GM23338 (cell line): ENCODE data around the gene GPC6. TPM values are rescaled to one million over a fixed set of nuclear protein-coding genes. Genes with fewer than 3 reads are reported as not detected.

ENCODE experiments used
- ATAC-seq: fragments of 200-7000 bp; cut with Tn5 transposase; 3 replicates; pipeline ENCODE4 v1.9.1; 2020
- DNase-seq: peaks from one replicate; pipeline ENCODE4 v3.0.0-alpha.2; 2015; ENCODE audit warnings: low spot score
- H2AFZ ChIP-seq: fragments of 200-600 bp; sonication (generic); 2 replicates; pipeline ENCODE4 v1.8.0; 2016; ENCODE audit warnings: antibody characterized with exemption, mild to moderate bottlenecking, moderate library complexity
- H3F3A ChIP-seq: fragments of 200-600 bp; sonication (generic); replicated peaks from 2 replicates; pipeline ENCODE4 v1.8.0; 2017; ENCODE audit warnings: antibody characterized with exemption, mixed run types, low read depth
- H3K27ac ChIP-seq: fragments of 200-600 bp; sonication (generic); 2 replicates; pipeline ENCODE4 v1.6.1; 2016; ENCODE audit warnings: low read depth
- H3K27me3 ChIP-seq: fragments of 200-600 bp; sonication (generic); 2 replicates; pipeline ENCODE4 v1.8.0; 2016; ENCODE audit warnings: mild to moderate bottlenecking, mixed run types, moderate library complexity; ENCODE audit not compliant: insufficient read depth
- H3K36me3 ChIP-seq: fragments of 200-600 bp; sonication (generic); 2 replicates; pipeline ENCODE4 v1.8.0; 2016; ENCODE audit warnings: mild to moderate bottlenecking; ENCODE audit not compliant: insufficient read depth
- H3K4me1 ChIP-seq: fragments of 200-600 bp; sonication (generic); 2 replicates; pipeline ENCODE4 v1.8.0; 2016; ENCODE audit warnings: mild to moderate bottlenecking, moderate library complexity; ENCODE audit not compliant: insufficient read depth
- H3K4me2 ChIP-seq: fragments of 200-600 bp; sonication (generic); 2 replicates; pipeline ENCODE4 v1.7.1; 2017; ENCODE audit warnings: mixed run types
- H3K4me3 ChIP-seq: fragments of 200-600 bp; sonication (generic); 2 replicates; pipeline ENCODE4 v1.6.1; 2016; ENCODE audit warnings: mixed run types
- H3K79me2 ChIP-seq: fragments of 200-600 bp; sonication (generic); replicated peaks from 2 replicates; pipeline ENCODE4 v1.8.0; 2017; ENCODE audit warnings: mild to moderate bottlenecking; ENCODE audit not compliant: insufficient read depth
- H3K9me2 ChIP-seq: fragments of 200-600 bp; sonication (generic); 2 replicates; pipeline ENCODE4 v1.8.0; 2017; ENCODE audit not compliant: insufficient read depth
- H4K20me1 ChIP-seq: fragments of 200-600 bp; sonication (generic); replicated peaks from 2 replicates; pipeline ENCODE4 v1.8.0; 2017; ENCODE audit warnings: mild to moderate bottlenecking; ENCODE audit not compliant: insufficient read depth
- H3K27ac Mint-ChIP-seq: 2 replicates; pipeline ENCODE4 v1.8.0; 2020; ENCODE audit warnings: inconsistent platforms, mild to moderate bottlenecking, moderate library complexity, mixed read lengths
- H3K27me3 Mint-ChIP-seq: 3 replicates; pipeline ENCODE4 v1.8.0; 2022; ENCODE audit warnings: low read depth, mild to moderate bottlenecking, moderate library complexity, mixed read lengths, inconsistent platforms; ENCODE audit not compliant: insufficient read depth, poor library complexity
- H3K36me3 Mint-ChIP-seq: 3 replicates; pipeline ENCODE4 v1.8.0; 2021; ENCODE audit warnings: low read depth, mild to moderate bottlenecking, inconsistent platforms, moderate library complexity, mixed read lengths
- H3K4me1 Mint-ChIP-seq: 3 replicates; pipeline ENCODE4 v1.8.0; 2020; ENCODE audit warnings: mild to moderate bottlenecking, inconsistent platforms, mixed read lengths
- H3K4me3 Mint-ChIP-seq: 3 replicates; pipeline ENCODE4 v1.8.0; 2021; ENCODE audit warnings: moderate library complexity, mild to moderate bottlenecking, inconsistent platforms, mixed read lengths
- H3K9me3 Mint-ChIP-seq: 3 replicates; pipeline ENCODE4 v1.8.0; 2020; ENCODE audit warnings: moderate library complexity, mild to moderate bottlenecking, inconsistent platforms, mixed read lengths
- CREB1 ChIP-seq: fragments of 250-450 bp; sonication (Bioruptor Pico); IDR thresholded peaks from 2 replicates; pipeline ENCODE4 v1.5.0; 2020; ENCODE audit warnings: low read depth, mild to moderate bottlenecking, moderate library complexity
- EZH2 ChIP-seq: fragments of 200-600 bp; sonication (generic); IDR thresholded peaks from one replicate; pipeline ENCODE4 v1.8.0; 2017; ENCODE audit warnings: antibody characterized with exemption, mild to moderate bottlenecking, low read depth; ENCODE audit not compliant: unreplicated experiment
- EZH2phosphoT487 ChIP-seq: fragments of 200-600 bp; sonication (generic); IDR thresholded peaks from one replicate; pipeline ENCODE4 v1.8.1; 2018; ENCODE audit warnings: antibody characterized with exemption; ENCODE audit not compliant: unreplicated experiment
- STAT1 ChIP-seq: IDR thresholded peaks from one replicate; pipeline ENCODE4 v1.6.1; 2016; ENCODE audit warnings: antibody characterized with exemption; ENCODE audit not compliant: unreplicated experiment
- ZNF114 ChIP-seq: fragments of 250-450 bp; sonication (Bioruptor Pico); IDR thresholded peaks from 2 replicates; pipeline ENCODE4 v1.5.0; 2020; ENCODE audit warnings: mild to moderate bottlenecking, moderate library complexity
- polyA plus RNA-seq: library from polyadenylated mRNA; unstranded; fragments of >200 nt; fragmentation: Nextera tagmentation; extraction: Ambion mirVana; gene quantifications from 2 replicates; pipeline ENCODE4 v1.2.1, GENCODE V29; 2016
- total RNA-seq: library from RNA; depleted of rRNA; stranded (reverse); fragments of >200 nt; shearing (Covaris generic); gene quantifications from 2 replicates; pipeline ENCODE4 v1.2.3, GENCODE V29; 2014
- TF ChIP-seq, protein P1 (sequence below): fragments of 250-450 bp; sonication (Bioruptor Pico); IDR thresholded peaks from 2 replicates; pipeline ENCODE4 v1.5.0; 2020; ENCODE audit warnings: mild to moderate bottlenecking, moderate library complexity
- TF ChIP-seq, protein P2 (sequence below), 2 experiments: fragments of 200-600 bp in 1 of 2; sonication (generic) in 1 of 2; conservative IDR thresholded peaks; 2 replicates each; pipeline versions ENCODE4 v1.5.1 to v1.6.1; 2016 to 2017; ENCODE audit warnings: antibody characterized with exemption in 2 of 2, low read depth in 2 of 2, mild to moderate bottlenecking in 2 of 2, moderate library complexity in 1 of 2
- TF ChIP-seq, protein P3 (sequence below): IDR thresholded peaks from one replicate; pipeline ENCODE4 v1.6.1; 2018; ENCODE audit warnings: antibody characterized with exemption; ENCODE audit not compliant: unreplicated experiment

The GPC6 gene
- total and polyA plus RNA-seq, 2 experiments from 2014 or later = 6.4 to 28.6 TPM

DNA sequence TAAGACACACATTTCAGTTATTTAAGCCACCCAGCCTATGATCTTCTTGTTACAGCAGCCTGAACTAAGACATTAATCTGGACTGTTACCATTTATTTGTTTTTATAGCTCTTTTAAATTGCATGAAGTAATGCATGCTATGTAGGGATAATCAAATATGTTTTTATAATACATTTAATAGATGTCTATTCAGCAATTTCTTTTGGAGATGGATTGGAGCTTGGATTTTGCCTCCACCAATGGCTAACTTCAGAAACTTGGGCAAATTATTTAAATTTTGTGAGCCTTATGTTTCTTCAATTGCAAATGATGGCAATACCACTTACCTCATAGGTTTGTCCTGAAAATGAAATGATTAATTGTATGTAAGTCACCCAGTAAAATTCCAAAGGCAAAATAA lies 288.7 kb downstream of the GPC6 start (continued):
- TF ChIP-seq, protein P1, sequence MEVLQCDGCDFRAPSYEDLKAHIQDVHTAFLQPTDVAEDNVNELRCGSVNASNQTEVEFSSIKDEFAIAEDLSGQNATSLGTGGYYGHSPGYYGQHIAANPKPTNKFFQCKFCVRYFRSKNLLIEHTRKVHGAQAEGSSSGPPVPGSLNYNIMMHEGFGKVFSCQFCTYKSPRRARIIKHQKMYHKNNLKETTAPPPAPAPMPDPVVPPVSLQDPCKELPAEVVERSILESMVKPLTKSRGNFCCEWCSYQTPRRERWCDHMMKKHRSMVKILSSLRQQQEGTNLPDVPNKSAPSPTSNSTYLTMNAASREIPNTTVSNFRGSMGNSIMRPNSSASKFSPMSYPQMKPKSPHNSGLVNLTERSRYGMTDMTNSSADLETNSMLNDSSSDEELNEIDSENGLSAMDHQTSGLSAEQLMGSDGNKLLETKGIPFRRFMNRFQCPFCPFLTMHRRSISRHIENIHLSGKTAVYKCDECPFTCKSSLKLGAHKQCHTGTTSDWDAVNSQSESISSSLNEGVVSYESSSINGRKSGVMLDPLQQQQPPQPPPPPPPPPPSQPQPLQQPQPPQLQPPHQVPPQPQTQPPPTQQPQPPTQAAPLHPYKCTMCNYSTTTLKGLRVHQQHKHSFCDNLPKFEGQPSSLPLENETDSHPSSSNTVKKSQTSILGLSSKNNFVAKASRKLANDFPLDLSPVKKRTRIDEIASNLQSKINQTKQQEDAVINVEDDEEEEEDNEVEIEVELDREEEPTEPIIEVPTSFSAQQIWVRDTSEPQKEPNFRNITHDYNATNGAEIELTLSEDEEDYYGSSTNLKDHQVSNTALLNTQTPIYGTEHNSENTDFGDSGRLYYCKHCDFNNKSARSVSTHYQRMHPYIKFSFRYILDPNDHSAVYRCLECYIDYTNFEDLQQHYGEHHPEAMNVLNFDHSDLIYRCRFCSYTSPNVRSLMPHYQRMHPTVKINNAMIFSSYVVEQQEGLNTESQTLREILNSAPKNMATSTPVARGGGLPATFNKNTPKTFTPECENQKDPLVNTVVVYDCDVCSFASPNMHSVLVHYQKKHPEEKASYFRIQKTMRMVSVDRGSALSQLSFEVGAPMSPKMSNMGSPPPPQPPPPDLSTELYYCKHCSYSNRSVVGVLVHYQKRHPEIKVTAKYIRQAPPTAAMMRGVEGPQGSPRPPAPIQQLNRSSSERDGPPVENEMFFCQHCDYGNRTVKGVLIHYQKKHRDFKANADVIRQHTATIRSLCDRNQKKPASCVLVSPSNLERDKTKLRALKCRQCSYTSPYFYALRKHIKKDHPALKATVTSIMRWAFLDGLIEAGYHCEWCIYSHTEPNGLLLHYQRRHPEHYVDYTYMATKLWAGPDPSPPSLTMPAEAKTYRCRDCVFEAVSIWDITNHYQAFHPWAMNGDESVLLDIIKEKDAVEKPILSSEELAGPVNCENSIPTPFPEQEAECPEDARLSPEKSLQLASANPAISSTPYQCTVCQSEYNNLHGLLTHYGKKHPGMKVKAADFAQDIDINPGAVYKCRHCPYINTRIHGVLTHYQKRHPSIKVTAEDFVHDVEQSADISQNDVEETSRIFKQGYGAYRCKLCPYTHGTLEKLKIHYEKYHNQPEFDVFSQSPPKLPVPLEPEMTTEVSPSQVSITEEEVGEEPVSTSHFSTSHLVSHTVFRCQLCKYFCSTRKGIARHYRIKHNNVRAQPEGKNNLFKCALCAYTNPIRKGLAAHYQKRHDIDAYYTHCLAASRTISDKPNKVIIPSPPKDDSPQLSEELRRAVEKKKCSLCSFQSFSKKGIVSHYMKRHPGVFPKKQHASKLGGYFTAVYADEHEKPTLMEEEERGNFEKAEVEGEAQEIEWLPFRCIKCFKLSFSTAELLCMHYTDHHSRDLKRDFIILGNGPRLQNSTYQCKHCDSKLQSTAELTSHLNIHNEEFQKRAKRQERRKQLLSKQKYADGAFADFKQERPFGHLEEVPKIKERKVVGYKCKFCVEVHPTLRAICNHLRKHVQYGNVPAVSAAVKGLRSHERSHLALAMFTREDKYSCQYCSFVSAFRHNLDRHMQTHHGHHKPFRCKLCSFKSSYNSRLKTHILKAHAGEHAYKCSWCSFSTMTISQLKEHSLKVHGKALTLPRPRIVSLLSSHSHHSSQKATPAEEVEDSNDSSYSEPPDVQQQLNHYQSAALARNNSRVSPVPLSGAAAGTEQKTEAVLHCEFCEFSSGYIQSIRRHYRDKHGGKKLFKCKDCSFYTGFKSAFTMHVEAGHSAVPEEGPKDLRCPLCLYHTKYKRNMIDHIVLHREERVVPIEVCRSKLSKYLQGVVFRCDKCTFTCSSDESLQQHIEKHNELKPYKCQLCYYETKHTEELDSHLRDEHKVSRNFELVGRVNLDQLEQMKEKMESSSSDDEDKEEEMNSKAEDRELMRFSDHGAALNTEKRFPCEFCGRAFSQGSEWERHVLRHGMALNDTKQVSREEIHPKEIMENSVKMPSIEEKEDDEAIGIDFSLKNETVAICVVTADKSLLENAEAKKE (CRISPR knock-in tag) = no peak
- TF ChIP-seq, protein P2, sequence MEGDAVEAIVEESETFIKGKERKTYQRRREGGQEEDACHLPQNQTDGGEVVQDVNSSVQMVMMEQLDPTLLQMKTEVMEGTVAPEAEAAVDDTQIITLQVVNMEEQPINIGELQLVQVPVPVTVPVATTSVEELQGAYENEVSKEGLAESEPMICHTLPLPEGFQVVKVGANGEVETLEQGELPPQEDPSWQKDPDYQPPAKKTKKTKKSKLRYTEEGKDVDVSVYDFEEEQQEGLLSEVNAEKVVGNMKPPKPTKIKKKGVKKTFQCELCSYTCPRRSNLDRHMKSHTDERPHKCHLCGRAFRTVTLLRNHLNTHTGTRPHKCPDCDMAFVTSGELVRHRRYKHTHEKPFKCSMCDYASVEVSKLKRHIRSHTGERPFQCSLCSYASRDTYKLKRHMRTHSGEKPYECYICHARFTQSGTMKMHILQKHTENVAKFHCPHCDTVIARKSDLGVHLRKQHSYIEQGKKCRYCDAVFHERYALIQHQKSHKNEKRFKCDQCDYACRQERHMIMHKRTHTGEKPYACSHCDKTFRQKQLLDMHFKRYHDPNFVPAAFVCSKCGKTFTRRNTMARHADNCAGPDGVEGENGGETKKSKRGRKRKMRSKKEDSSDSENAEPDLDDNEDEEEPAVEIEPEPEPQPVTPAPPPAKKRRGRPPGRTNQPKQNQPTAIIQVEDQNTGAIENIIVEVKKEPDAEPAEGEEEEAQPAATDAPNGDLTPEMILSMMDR (conservative IDR thresholded peaks at IDR 0.05; ENCODE audit: low read depth in 2 of 2) = no peak
- TF ChIP-seq ZNF114 (CRISPR knock-in tag) = no peak
- no peak for TF ChIP-seq EZH2phosphoT487

DNA sequence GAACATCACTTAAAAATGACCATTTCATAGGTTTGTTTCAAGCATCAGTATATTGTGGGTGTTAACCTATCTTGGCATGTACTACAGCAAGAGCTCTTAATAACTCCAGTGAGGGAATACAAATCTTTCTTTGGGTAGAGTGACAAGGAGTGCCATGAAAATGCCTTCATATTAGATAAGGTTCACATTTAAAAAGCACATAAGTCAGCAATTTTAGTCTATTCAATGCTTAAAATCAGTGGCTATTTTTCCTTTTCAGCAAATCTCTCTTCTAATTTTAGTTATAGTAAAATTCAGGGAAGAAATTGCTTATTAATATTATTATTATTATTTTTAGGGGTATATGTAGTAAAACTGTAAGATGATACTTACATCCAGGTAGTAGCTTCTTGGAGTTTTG lies 291.1 kb downstream of the GPC6 start:
- no peak overlapping the region for H3K4me2 ChIP-seq
- no peaks in the 10 kb centered on the region for H3K36me3 ChIP-seq
- H3F3A ChIP-seq = no peaks in the 10 kb centered on the region
- no peaks in the 10 kb centered on the region for H3K9me3 Mint-ChIP-seq
- H4K20me1 ChIP-seq = no peaks in the 10 kb centered on the region
- no peak overlapping the region for H3K4me3 Mint-ChIP-seq
- no peaks in the 10 kb centered on the region for H3K36me3 Mint-ChIP-seq
- no peak overlapping the region for H3K4me3 ChIP-seq
- no peak for ATAC-seq
- no peak overlapping the region for H3K27ac Mint-ChIP-seq
- no peak for DNase-seq
- H2AFZ ChIP-seq = no peak overlapping the region
- H3K4me1 Mint-ChIP-seq = peaks cover 43% of the 10 kb centered on the region
- no peaks in the 10 kb centered on the region for H3K27me3 Mint-ChIP-seq
- TF ChIP-seq, protein P3, sequence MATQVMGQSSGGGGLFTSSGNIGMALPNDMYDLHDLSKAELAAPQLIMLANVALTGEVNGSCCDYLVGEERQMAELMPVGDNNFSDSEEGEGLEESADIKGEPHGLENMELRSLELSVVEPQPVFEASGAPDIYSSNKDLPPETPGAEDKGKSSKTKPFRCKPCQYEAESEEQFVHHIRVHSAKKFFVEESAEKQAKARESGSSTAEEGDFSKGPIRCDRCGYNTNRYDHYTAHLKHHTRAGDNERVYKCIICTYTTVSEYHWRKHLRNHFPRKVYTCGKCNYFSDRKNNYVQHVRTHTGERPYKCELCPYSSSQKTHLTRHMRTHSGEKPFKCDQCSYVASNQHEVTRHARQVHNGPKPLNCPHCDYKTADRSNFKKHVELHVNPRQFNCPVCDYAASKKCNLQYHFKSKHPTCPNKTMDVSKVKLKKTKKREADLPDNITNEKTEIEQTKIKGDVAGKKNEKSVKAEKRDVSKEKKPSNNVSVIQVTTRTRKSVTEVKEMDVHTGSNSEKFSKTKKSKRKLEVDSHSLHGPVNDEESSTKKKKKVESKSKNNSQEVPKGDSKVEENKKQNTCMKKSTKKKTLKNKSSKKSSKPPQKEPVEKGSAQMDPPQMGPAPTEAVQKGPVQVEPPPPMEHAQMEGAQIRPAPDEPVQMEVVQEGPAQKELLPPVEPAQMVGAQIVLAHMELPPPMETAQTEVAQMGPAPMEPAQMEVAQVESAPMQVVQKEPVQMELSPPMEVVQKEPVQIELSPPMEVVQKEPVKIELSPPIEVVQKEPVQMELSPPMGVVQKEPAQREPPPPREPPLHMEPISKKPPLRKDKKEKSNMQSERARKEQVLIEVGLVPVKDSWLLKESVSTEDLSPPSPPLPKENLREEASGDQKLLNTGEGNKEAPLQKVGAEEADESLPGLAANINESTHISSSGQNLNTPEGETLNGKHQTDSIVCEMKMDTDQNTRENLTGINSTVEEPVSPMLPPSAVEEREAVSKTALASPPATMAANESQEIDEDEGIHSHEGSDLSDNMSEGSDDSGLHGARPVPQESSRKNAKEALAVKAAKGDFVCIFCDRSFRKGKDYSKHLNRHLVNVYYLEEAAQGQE = no peak
- TF ChIP-seq STAT1 (no peak), EZH2 (no peak), CREB1 (CRISPR knock-in tag) (no peak)
- no peak overlapping the region for H3K27ac ChIP-seq
- peaks cover 31% of the 10 kb centered on the region for H3K4me1 ChIP-seq
- no peaks in the 10 kb centered on the region for H3K9me2 ChIP-seq
- H3K79me2 ChIP-seq = no peaks in the 10 kb centered on the region
- no peaks in the 10 kb centered on the region for H3K27me3 ChIP-seq
